Panc1 (cell line): Measurements from ENCODE around the gene PGLYRP2. TPM values are rescaled to one million over a fixed set of nuclear protein-coding genes. Genes with fewer than 3 reads are reported as not detected.
A peak's percentile ranks its signal among the peaks of the same experiment; 100 is the strongest.

Experiments
- ATAC-seq: fragments of 200-7000 bp; cut with Tn5 transposase; 2 replicates; pipeline ENCODE4 v1.9.1; 2020; ENCODE audit warnings: mild to moderate bottlenecking, moderate library complexity
- BruUV-seq: library from RNA; stranded (reverse); fragments of 400-500 nt; replicated peaks from 2 replicates; lab custom pipeline; 2021; lab: Mats Ljungman, UMichigan
- CTCF ChIA-PET: fragments of 300-600 bp; sonication (Branson Sonifier 250); formaldehyde crosslinking; loops from one replicate; lab custom pipeline; 2022; ENCODE audit warnings: antibody characterized with exemption; lab: Charles Lee
- POLR2A ChIA-PET: fragments of 300-600 bp; sonication (Branson Sonifier 250); formaldehyde crosslinking; loops from one replicate; lab custom pipeline; 2022; ENCODE audit warnings: antibody characterized with exemption; lab: Charles Lee
- DNase-seq: peaks from one replicate; pipeline ENCODE4 v3.0.0-alpha.2; 2010; ENCODE audit warnings: low read depth, low spot score
- H3K27ac ChIP-seq: 2 replicates; pipeline ENCODE4 v1.5.1; 2011; ENCODE audit warnings: mild to moderate bottlenecking, low read length, inconsistent platforms
- H3K27me3 ChIP-seq: fragments of 200-500 bp; sonication (Bioruptor generic); 2 replicates; pipeline ENCODE4 v1.6.0; 2014; ENCODE audit warnings: low read length, inconsistent platforms; ENCODE audit not compliant: control insufficient read depth, insufficient read depth
- H3K36me3 ChIP-seq: fragments of 200-500 bp; sonication (Bioruptor generic); 2 replicates; pipeline ENCODE4 v1.5.1; 2014; ENCODE audit warnings: inconsistent platforms, mild to moderate bottlenecking, low read length, moderate library complexity; ENCODE audit not compliant: control insufficient read depth, insufficient read depth
- H3K4me1 ChIP-seq: 2 replicates; pipeline ENCODE4 v1.5.1; 2011; ENCODE audit warnings: inconsistent platforms, mild to moderate bottlenecking, low read length, moderate library complexity; ENCODE audit not compliant: control insufficient read depth, insufficient read depth
- H3K4me3 ChIP-seq, 2 experiments: 2 replicates each; pipeline ENCODE4 v1.5.1; 2011 to 2012; ENCODE audit warnings: low read depth in 2 of 2, low read length in 2 of 2, mild to moderate bottlenecking in 2 of 2, inconsistent platforms in 1 of 2, moderate library complexity in 1 of 2
- H3K9me3 ChIP-seq: fragments of 200-500 bp; sonication (Bioruptor generic); 2 replicates; pipeline ENCODE4 v1.5.1; 2014; ENCODE audit warnings: low read depth, mild to moderate bottlenecking, inconsistent platforms, low read length, moderate library complexity; ENCODE audit not compliant: control insufficient read depth, insufficient read depth
- POLR2AphosphoS5 ChIP-seq: IDR thresholded peaks from 2 replicates; pipeline ENCODE4 v1.6.1; 2012; ENCODE audit warnings: mild to moderate bottlenecking, low read depth, low read length, moderate library complexity
- REST ChIP-seq, 2 experiments: IDR thresholded peaks; 2 replicates each; pipeline ENCODE4 v1.6.1; 2011 to 2012; ENCODE audit warnings: low read depth in 2 of 2, control low read depth in 1 of 2, low read length in 1 of 2, mild to moderate bottlenecking in 1 of 2, moderate library complexity in 1 of 2; ENCODE audit not compliant: insufficient read depth in 1 of 2
- SIN3A ChIP-seq: IDR thresholded peaks from 2 replicates; pipeline ENCODE4 v1.6.1; 2012; ENCODE audit warnings: low read depth, mild to moderate bottlenecking, low read length, moderate library complexity, borderline replicate concordance; ENCODE audit not compliant: insufficient read depth
- TCF7L2 ChIP-seq: IDR thresholded peaks from 2 replicates; pipeline ENCODE4 v1.6.1; 2011; ENCODE audit warnings: mild to moderate bottlenecking, low read depth, low read length, inconsistent platforms
- in situ Hi-C: cut with HindIII; loops from 2 replicates; pipeline ENCODE4 v1.10.0; 2016; ENCODE audit warnings: low sequenced_read_pairs, low pct_unique_long_range_greater_than_20kb
- intact Hi-C: fragments of 100-400 bp; cut with micrococcal nuclease; formaldehyde crosslinking; loops from one replicate; pipeline ENCODE4 v1.10.0; 2022; ENCODE audit not compliant: unreplicated experiment
- total RNA-seq: library from RNA; stranded (reverse); gene quantifications from one replicate; pipeline ENCODE4 v1.2.1, GENCODE V29; 2021; ENCODE audit not compliant: unreplicated experiment
- TF ChIP-seq, protein P1 (sequence below): fragments of 450-650 bp; IDR thresholded peaks from 2 replicates; pipeline ENCODE4 v1.5.1; 2017; ENCODE audit warnings: mild to moderate bottlenecking

The PGLYRP2 gene
- total RNA-seq, 1 experiment from 2014 or later, result not detected

DNA sequence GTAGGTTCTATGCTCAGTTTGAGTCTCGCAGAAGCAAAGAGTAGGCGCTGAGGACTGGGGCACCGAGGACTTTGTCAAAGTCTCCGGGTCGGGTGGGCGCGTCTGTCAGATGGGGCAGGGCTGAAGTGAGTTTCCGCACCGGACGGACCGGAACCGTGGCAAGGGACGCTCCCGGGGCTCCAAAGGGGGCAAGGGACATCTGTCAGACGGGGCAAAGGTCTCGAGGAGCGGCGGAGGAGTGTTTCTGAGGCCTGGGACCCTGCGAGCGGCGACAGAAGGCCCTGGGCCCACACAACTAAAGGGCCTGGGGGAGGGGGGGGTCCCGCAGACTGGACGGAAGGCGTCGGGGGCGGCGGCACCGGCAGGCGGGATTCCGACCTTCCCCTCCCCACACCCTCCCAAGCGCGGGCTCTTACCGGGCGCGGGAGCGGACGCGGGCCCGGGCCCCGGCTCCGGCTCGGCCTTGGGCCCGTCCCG lies 47.2 kb downstream of the PGLYRP2 start:
- intact Hi-C loops, result no loop called here
- H3K27ac ChIP-seq, result peak overlapping the region; percentile 83
- peak; percentile 23; the same call in 1 of the 2 replicates for ATAC-seq
- ChIA-PET CTCF (interaction anchor here (0.6 to 0.7 kb wide), 2 partner anchors 13 to 28 kb away, joined by 3 read pairs; no protein-coding TSS in a partner anchor), POLR2A (interaction anchor here (0.6 kb wide), 1 partner anchor 218 kb away, joined by 4 read pairs; no protein-coding TSS in a partner anchor)
- peaks cover 10% of the 10 kb centered on the region; the same call in 1 of the 2 replicates for H3K4me1 ChIP-seq
- no peaks in the 10 kb centered on the region for H3K9me3 ChIP-seq
- TF ChIP-seq POLR2AphosphoS5 (no peak), REST (IDR thresholded peaks at IDR 0.05; ENCODE audit: insufficient read depth in 1 of 2, low read depth in 2 of 2, low read length in 1 of 2) (no peak), SIN3A (no peak), TCF7L2 (no peak)
- TF ChIP-seq, protein P1, sequence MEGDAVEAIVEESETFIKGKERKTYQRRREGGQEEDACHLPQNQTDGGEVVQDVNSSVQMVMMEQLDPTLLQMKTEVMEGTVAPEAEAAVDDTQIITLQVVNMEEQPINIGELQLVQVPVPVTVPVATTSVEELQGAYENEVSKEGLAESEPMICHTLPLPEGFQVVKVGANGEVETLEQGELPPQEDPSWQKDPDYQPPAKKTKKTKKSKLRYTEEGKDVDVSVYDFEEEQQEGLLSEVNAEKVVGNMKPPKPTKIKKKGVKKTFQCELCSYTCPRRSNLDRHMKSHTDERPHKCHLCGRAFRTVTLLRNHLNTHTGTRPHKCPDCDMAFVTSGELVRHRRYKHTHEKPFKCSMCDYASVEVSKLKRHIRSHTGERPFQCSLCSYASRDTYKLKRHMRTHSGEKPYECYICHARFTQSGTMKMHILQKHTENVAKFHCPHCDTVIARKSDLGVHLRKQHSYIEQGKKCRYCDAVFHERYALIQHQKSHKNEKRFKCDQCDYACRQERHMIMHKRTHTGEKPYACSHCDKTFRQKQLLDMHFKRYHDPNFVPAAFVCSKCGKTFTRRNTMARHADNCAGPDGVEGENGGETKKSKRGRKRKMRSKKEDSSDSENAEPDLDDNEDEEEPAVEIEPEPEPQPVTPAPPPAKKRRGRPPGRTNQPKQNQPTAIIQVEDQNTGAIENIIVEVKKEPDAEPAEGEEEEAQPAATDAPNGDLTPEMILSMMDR, result no peak
- H3K36me3 ChIP-seq, result peaks cover 2% of the 10 kb centered on the region; the same call in 1 of the 2 replicates
- H3K27me3 ChIP-seq, result no peaks in the 10 kb centered on the region
- no TSS peak for BruUV-seq
- in situ Hi-C loops, result no loop called here
- peak overlapping the region; percentile 82 to 83 for H3K4me3 ChIP-seq
- DNase-seq, result no peak

- ChIA-PET CTCF (no interaction called here), POLR2A (no interaction called here)
- BruUV-seq, result TSS peak; percentile 83
- Histone ChIP-seq H3K27ac (peak overlapping the region; percentile 83), H3K9me3 (no peaks in the 10 kb centered on the region), H3K36me3 (peaks cover 4% of the 10 kb centered on the region; the same call in 1 of the 2 replicates), H3K27me3 (no peaks in the 10 kb centered on the region), H3K4me3 (peak overlapping the region; percentile 82 to 83), H3K4me1 (peaks cover 10% of the 10 kb centered on the region; the same call in 1 of the 2 replicates)
- no peak for DNase-seq
- intact Hi-C loops, result no loop called here
- no peak for TF ChIP-seq POLR2AphosphoS5
- TF ChIP-seq SIN3A, result no peak
- TF ChIP-seq REST (IDR thresholded peaks at IDR 0.05; ENCODE audit: insufficient read depth in 1 of 2, low read depth in 2 of 2, low read length in 1 of 2), result no peak
- no peak for TF ChIP-seq TCF7L2
- TF ChIP-seq, protein P1, result no peak
- in situ Hi-C loops, result no loop called here
- ATAC-seq, result no peak
Observed at GRCh38 chr19:15431396-15432017, 47.8 kb downstream of the PGLYRP2 start.
